ENCODE data around the gene IL17RC.

GRCh38 chr3:9867106-9867505 lies 49.8 kb upstream of the IL17RC start:
- TF ChIP-seq POLR2AphosphoS5 (IDR thresholded peaks at IDR 0.05; ENCODE audit: low read depth, low read length) (no peak), PAX5 (IDR thresholded peaks at IDR 0.05; ENCODE audit: insufficient read depth, low read length, severe bottlenecking) (no peak), POLR2A (IDR thresholded peaks at IDR 0.05; ENCODE audit: low read depth, low read length) (no peak), SPI1 (IDR thresholded peaks at IDR 0.05; ENCODE audit: low read depth, low read length) (no peak), TAF1 (IDR thresholded peaks at IDR 0.05; ENCODE audit: low read depth, low read length) (no peak)

Data from GM12891 (cell line).